ENCODE data around the gene CMTM8. TPM values are rescaled to one million over a fixed set of nuclear protein-coding genes. Genes with fewer than 3 reads are reported as not detected.

The CMTM8 gene
- total RNA-seq, 1 experiment from 2014 or later: 28.5 TPM

DNA sequence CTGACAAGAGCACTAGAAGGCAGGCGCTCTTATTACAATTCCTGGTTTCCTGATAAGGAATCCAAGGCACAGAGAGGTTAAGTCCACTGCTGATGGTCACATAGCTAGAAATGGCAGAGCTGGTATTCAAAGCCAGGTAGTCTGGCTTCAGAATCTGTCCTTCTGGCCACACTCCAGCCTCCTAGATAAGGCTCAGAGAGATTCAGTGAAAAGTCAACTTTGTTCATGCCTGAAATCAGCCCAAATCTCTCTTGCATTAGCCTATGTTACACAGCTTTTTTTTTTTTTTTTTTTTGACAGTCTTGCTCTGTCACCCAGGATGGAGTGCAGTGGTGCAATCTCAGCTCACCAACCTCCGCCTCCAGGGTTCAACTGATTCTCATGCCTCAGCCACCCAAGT, 21.1 kb upstream of the CMTM8 start:
- no peaks in the 10 kb centered on the region for H3K36me3 ChIP-seq (ENCODE audit: control insufficient read depth, insufficient read depth, low read length)
- Mint-ChIP-seq H3K27ac (ENCODE audit: unreplicated experiment) (no peak overlapping the region), H3K27me3 (ENCODE audit: insufficient read depth, unreplicated experiment) (no peaks in the 10 kb centered on the region), H3K36me3 (ENCODE audit: insufficient read depth, unreplicated experiment) (no peaks in the 10 kb centered on the region), H3K9me3 (ENCODE audit: unreplicated experiment) (no peaks in the 10 kb centered on the region), H3K4me1 (ENCODE audit: low read depth, unreplicated experiment) (peaks cover 7% of the 10 kb centered on the region), H3K4me3 (ENCODE audit: unreplicated experiment) (no peak overlapping the region)
- no TSS peak for BruUV-seq (replicated peaks)
- H3K4me3 ChIP-seq (ENCODE audit: low read depth, low read length): no peak overlapping the region
- H3K4me1 ChIP-seq: peaks cover 28% of the 10 kb centered on the region
- TF ChIP-seq, protein P1, sequence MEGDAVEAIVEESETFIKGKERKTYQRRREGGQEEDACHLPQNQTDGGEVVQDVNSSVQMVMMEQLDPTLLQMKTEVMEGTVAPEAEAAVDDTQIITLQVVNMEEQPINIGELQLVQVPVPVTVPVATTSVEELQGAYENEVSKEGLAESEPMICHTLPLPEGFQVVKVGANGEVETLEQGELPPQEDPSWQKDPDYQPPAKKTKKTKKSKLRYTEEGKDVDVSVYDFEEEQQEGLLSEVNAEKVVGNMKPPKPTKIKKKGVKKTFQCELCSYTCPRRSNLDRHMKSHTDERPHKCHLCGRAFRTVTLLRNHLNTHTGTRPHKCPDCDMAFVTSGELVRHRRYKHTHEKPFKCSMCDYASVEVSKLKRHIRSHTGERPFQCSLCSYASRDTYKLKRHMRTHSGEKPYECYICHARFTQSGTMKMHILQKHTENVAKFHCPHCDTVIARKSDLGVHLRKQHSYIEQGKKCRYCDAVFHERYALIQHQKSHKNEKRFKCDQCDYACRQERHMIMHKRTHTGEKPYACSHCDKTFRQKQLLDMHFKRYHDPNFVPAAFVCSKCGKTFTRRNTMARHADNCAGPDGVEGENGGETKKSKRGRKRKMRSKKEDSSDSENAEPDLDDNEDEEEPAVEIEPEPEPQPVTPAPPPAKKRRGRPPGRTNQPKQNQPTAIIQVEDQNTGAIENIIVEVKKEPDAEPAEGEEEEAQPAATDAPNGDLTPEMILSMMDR (IDR thresholded peaks at IDR 0.05; ENCODE audit: insufficient read depth in 1 of 2, low read depth in 1 of 2, low read length in 1 of 2, severe bottlenecking in 1 of 2, unreplicated experiment in 1 of 2): no peak
- H3K27me3 ChIP-seq (replicated peaks; ENCODE audit: control insufficient read depth, insufficient read depth, low read length): no peaks in the 10 kb centered on the region
- ChIA-PET POLR2A (no interaction called here), CTCF (no interaction called here)
- intact Hi-C loops (cut with micrococcal nuclease; ENCODE audit: unreplicated experiment): loop anchor here (2.0 kb wide), 1 partner anchor 31 kb away; no protein-coding TSS in a partner anchor
- no peaks in the 10 kb centered on the region for H3K9me3 ChIP-seq
- no peak for DNase-seq

DNA sequence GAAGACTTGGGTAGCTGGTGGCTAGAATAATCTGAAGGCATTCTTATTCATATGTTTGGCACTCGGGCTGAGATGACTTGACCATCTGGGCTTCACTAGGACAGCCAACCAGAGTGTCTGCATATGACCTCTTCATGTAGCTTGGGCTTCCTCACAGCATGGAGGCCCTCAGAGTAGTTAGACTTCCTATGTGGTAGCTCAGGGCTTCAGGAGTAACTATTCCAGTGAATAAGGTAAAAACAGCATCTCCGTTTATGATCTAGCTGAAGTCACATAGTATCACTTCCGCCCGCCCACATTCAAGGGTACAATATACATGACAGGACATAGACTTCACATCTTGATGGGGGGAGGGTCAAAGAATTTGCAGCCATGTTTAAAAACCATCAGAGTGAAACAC, 18.9 kb upstream of the CMTM8 start:
- intact Hi-C loops (cut with micrococcal nuclease; ENCODE audit: unreplicated experiment): no loop called here
- no TSS peak for BruUV-seq (replicated peaks)
- Histone ChIP-seq H3K9me3 (no peaks in the 10 kb centered on the region), H3K36me3 (ENCODE audit: control insufficient read depth, insufficient read depth, low read length) (no peaks in the 10 kb centered on the region), H3K27me3 (replicated peaks; ENCODE audit: control insufficient read depth, insufficient read depth, low read length) (no peaks in the 10 kb centered on the region), H3K4me1 (peaks cover 28% of the 10 kb centered on the region), H3K4me3 (ENCODE audit: low read depth, low read length) (no peak overlapping the region)
- DNase-seq: no peak
- TF ChIP-seq, protein P1 (IDR thresholded peaks at IDR 0.05; ENCODE audit: insufficient read depth in 1 of 2, low read depth in 1 of 2, low read length in 1 of 2, severe bottlenecking in 1 of 2, unreplicated experiment in 1 of 2): no peak
- Mint-ChIP-seq H3K27me3 (ENCODE audit: insufficient read depth, unreplicated experiment) (no peaks in the 10 kb centered on the region), H3K4me1 (ENCODE audit: low read depth, unreplicated experiment) (peaks cover 7% of the 10 kb centered on the region), H3K27ac (ENCODE audit: unreplicated experiment) (no peak overlapping the region), H3K36me3 (ENCODE audit: insufficient read depth, unreplicated experiment) (no peaks in the 10 kb centered on the region), H3K9me3 (ENCODE audit: unreplicated experiment) (no peaks in the 10 kb centered on the region), H3K4me3 (ENCODE audit: unreplicated experiment) (no peak overlapping the region)
- ChIA-PET CTCF (no interaction called here), POLR2A (no interaction called here)

- H3K36me3 ChIP-seq (ENCODE audit: control insufficient read depth, insufficient read depth, low read length): no peaks in the 10 kb centered on the region
- peaks cover 24% of the 10 kb centered on the region for H3K4me1 ChIP-seq
- H3K4me3 ChIP-seq (ENCODE audit: low read depth, low read length): no peak overlapping the region
- H3K4me3 Mint-ChIP-seq (ENCODE audit: unreplicated experiment): no peak overlapping the region
- no peaks in the 10 kb centered on the region for H3K36me3 Mint-ChIP-seq (ENCODE audit: insufficient read depth, unreplicated experiment)
- intact Hi-C loops (cut with micrococcal nuclease; ENCODE audit: unreplicated experiment): no loop called here
- ChIA-PET CTCF (no interaction called here), POLR2A (no interaction called here)
- peaks cover 2% of the 10 kb centered on the region for H3K4me1 Mint-ChIP-seq (ENCODE audit: low read depth, unreplicated experiment)
- H3K9me3 Mint-ChIP-seq (ENCODE audit: unreplicated experiment): no peaks in the 10 kb centered on the region
- H3K9me3 ChIP-seq: no peaks in the 10 kb centered on the region
- H3K27ac Mint-ChIP-seq (ENCODE audit: unreplicated experiment): no peak overlapping the region
- DNase-seq: no peak
- H3K27me3 Mint-ChIP-seq (ENCODE audit: insufficient read depth, unreplicated experiment): no peaks in the 10 kb centered on the region
- no TSS peak for BruUV-seq (replicated peaks)
- TF ChIP-seq, protein P1 (IDR thresholded peaks at IDR 0.05; ENCODE audit: insufficient read depth in 1 of 2, low read depth in 1 of 2, low read length in 1 of 2, severe bottlenecking in 1 of 2, unreplicated experiment in 1 of 2): no peak
- no peaks in the 10 kb centered on the region for H3K27me3 ChIP-seq (replicated peaks; ENCODE audit: control insufficient read depth, insufficient read depth, low read length)
These were observed 18.5 kb upstream of the CMTM8 start for GRCh38 chr3:32220006-32220405.
